SK-N-SH treated with all-trans-retinoic acid at 6 μM for 48 hours (cell line): Measurements from ENCODE around the gene FANCI.

ENCODE experiments used
- ATAC-seq: fragments of 200-7000 bp; cut with Tn5 transposase; 3 replicates; pipeline ENCODE4 v1.9.1; 2020; ENCODE audit warnings: mild to moderate bottlenecking, moderate library complexity
- ARNTL ChIP-seq: fragments of 450-650 bp; formaldehyde crosslinking; IDR thresholded peaks from 2 replicates; pipeline ENCODE4 v1.5.0; 2020; ENCODE audit warnings: low read depth, mild to moderate bottlenecking, moderate library complexity, borderline replicate concordance
- CREB5 ChIP-seq: fragments of 250-450 bp; sonication (Bioruptor Pico); IDR thresholded peaks from 2 replicates; pipeline ENCODE4 v1.5.1; 2020; ENCODE audit warnings: low read depth, mild to moderate bottlenecking, moderate library complexity
- CSDC2 ChIP-seq: fragments of 250-450 bp; sonication (Bioruptor Pico); IDR thresholded peaks from 2 replicates; pipeline ENCODE4 v1.5.0; 2020; ENCODE audit warnings: mild to moderate bottlenecking, moderate library complexity
- CSRNP3 ChIP-seq: fragments of 250-450 bp; sonication (Bioruptor Pico); IDR thresholded peaks from 2 replicates; pipeline ENCODE4 v1.5.1; 2021; ENCODE audit warnings: mild to moderate bottlenecking, moderate library complexity
- GLIS3 ChIP-seq: fragments of 250-450 bp; sonication (Bioruptor Pico); IDR thresholded peaks from 2 replicates; pipeline ENCODE4 v1.5.0; 2020; ENCODE audit warnings: mild to moderate bottlenecking, moderate library complexity
- ISL1 ChIP-seq: fragments of 250-450 bp; sonication (Bioruptor Pico); IDR thresholded peaks from 2 replicates; pipeline ENCODE4 v2.1.2; 2022; ENCODE audit warnings: mild to moderate bottlenecking, moderate library complexity
- OSR1 ChIP-seq: fragments of 250-450 bp; sonication (Bioruptor Pico); IDR thresholded peaks from 2 replicates; pipeline ENCODE4 v1.8.0; 2022; ENCODE audit warnings: moderate library complexity, mild to moderate bottlenecking, inconsistent platforms
- PATZ1 ChIP-seq: fragments of 250-450 bp; sonication (Bioruptor Pico); IDR thresholded peaks from 2 replicates; pipeline ENCODE4 v1.8.0; 2020; ENCODE audit warnings: mild to moderate bottlenecking, moderate library complexity, borderline replicate concordance
- POU6F1 ChIP-seq: fragments of 250-450 bp; sonication (Bioruptor Pico); IDR thresholded peaks from 2 replicates; pipeline ENCODE4 v1.8.0; 2021; ENCODE audit warnings: low read depth, mild to moderate bottlenecking, moderate library complexity, borderline replicate concordance
- PPARA ChIP-seq: fragments of 250-450 bp; sonication (Bioruptor Pico); IDR thresholded peaks from 2 replicates; pipeline ENCODE4 v1.5.0; 2020; ENCODE audit warnings: mild to moderate bottlenecking, borderline replicate concordance
- TCF4 ChIP-seq: fragments of 250-450 bp; sonication (Bioruptor Pico); IDR thresholded peaks from 2 replicates; pipeline ENCODE4 v1.8.0; 2021; ENCODE audit warnings: mild to moderate bottlenecking, moderate library complexity, borderline replicate concordance
- TOX ChIP-seq: fragments of 250-450 bp; sonication (Bioruptor Pico); IDR thresholded peaks from 2 replicates; pipeline ENCODE4 v1.8.0; 2021; ENCODE audit warnings: mild to moderate bottlenecking, moderate library complexity, borderline replicate concordance
- TSHZ2 ChIP-seq: fragments of 250-450 bp; sonication (Bioruptor Pico); IDR thresholded peaks from 2 replicates; pipeline ENCODE4 v1.5.0; 2020; ENCODE audit warnings: mild to moderate bottlenecking, moderate library complexity
- ZFP30 ChIP-seq: fragments of 450-650 bp; formaldehyde crosslinking; IDR thresholded peaks from 2 replicates; pipeline ENCODE4 v1.5.0; 2022; ENCODE audit warnings: mild to moderate bottlenecking, moderate library complexity
- ZNF70 ChIP-seq: fragments of 450-650 bp; formaldehyde crosslinking; IDR thresholded peaks from 2 replicates; pipeline ENCODE4 v1.5.0; 2020; ENCODE audit warnings: mild to moderate bottlenecking, moderate library complexity

FANCI gene

GRCh38 chr15:89201465-89202005 is 42.2 kb upstream of the FANCI start:
- TF ChIP-seq OSR1 = no peak
- TF ChIP-seq PATZ1 (CRISPR knock-in tag) = no peak
- no peak for TF ChIP-seq ARNTL (CRISPR knock-in tag)
- TF ChIP-seq PPARA (CRISPR knock-in tag) = no peak
- TF ChIP-seq TOX (CRISPR knock-in tag) = no peak
- no peak for TF ChIP-seq ISL1 (CRISPR knock-in tag)
- TF ChIP-seq GLIS3 (CRISPR knock-in tag) = no peak
- no peak for TF ChIP-seq POU6F1 (CRISPR knock-in tag)
- no peak for TF ChIP-seq CSRNP3 (CRISPR knock-in tag)
- no peak for TF ChIP-seq TCF4 (CRISPR knock-in tag)
- no peak for ATAC-seq

GRCh38 chr15:89203705-89204273 is 40.0 kb upstream of the FANCI start:
- TF ChIP-seq POU6F1 (CRISPR knock-in tag) (no peak), PPARA (CRISPR knock-in tag) (no peak), CREB5 (CRISPR knock-in tag) (no peak), PATZ1 (CRISPR knock-in tag) (no peak), ZNF70 (no peak)
- no peak for ATAC-seq

- no peak for ATAC-seq
- TF ChIP-seq CSDC2 (no peak), PATZ1 (CRISPR knock-in tag) (no peak), CREB5 (CRISPR knock-in tag) (no peak), ZFP30 (no peak), ISL1 (CRISPR knock-in tag) (no peak), TOX (CRISPR knock-in tag) (no peak), TSHZ2 (CRISPR knock-in tag) (no peak), CSRNP3 (CRISPR knock-in tag) (no peak), ZNF70 (no peak), TCF4 (CRISPR knock-in tag) (no peak), ARNTL (CRISPR knock-in tag) (no peak)
Observed at GRCh38 chr15:89205991-89206585, 37.7 kb upstream of the FANCI start.
